Measurements from ENCODE around the gene AKR1C3. TPM values are rescaled to one million over a fixed set of nuclear protein-coding genes. Genes with fewer than 3 reads are reported as not detected.

The AKR1C3 gene
- total RNA-seq, 1 experiment from 2014 or later, result 22.0 TPM

DNA sequence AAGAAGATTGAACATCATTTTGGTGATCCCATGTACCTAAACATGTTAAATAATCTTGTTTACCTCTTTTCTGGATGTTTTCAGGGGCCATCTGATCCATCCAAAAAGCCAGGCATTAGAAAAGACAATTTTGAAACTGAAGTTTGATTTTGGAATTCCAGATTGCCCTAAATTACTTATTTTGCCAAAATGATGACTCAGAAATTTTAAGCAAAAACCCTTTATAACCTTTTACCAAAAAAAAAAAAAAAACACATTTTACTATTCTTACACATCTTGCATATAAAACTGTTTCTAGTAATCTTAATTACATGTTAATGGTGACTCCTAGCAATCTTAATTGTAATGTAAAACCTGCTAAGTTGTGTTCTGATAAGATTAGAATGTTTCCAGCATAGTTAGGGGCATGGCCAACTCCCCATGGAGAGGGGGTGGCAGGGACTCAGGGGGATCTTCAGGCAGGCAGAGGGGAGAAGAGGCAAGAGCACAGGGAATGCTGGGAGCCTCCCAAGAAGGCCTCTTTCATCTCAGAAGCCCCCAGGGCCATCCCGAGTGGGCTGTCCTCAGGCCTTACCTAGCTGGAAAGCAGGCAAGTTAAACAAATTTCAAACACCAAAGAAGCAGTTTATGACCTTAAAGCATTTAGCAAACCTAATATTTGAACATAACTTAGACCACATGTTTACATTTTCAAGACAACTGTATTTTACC, 25.8 kb upstream of the AKR1C3 start:
- Mint-ChIP-seq H3K4me1 (ENCODE audit: insufficient read depth, unreplicated experiment) (peaks cover 27% of the 10 kb centered on the region), H3K27me3 (ENCODE audit: insufficient read depth, unreplicated experiment) (no peaks in the 10 kb centered on the region), H3K27ac (ENCODE audit: low read depth, unreplicated experiment) (no peak overlapping the region), H3K9me3 (ENCODE audit: unreplicated experiment) (no peaks in the 10 kb centered on the region), H3K36me3 (ENCODE audit: insufficient read depth, unreplicated experiment) (no peaks in the 10 kb centered on the region), H3K4me3 (ENCODE audit: unreplicated experiment) (no peak overlapping the region)
- DNase-seq (ENCODE audit: unreplicated experiment), result no peak
- ChIA-PET CTCF (interaction anchor here (1.3 kb wide), 1 partner anchor 21 kb away, joined by 3 read pairs; no protein-coding TSS in a partner anchor), POLR2A (no interaction called here)
- TF ChIP-seq, protein P1, sequence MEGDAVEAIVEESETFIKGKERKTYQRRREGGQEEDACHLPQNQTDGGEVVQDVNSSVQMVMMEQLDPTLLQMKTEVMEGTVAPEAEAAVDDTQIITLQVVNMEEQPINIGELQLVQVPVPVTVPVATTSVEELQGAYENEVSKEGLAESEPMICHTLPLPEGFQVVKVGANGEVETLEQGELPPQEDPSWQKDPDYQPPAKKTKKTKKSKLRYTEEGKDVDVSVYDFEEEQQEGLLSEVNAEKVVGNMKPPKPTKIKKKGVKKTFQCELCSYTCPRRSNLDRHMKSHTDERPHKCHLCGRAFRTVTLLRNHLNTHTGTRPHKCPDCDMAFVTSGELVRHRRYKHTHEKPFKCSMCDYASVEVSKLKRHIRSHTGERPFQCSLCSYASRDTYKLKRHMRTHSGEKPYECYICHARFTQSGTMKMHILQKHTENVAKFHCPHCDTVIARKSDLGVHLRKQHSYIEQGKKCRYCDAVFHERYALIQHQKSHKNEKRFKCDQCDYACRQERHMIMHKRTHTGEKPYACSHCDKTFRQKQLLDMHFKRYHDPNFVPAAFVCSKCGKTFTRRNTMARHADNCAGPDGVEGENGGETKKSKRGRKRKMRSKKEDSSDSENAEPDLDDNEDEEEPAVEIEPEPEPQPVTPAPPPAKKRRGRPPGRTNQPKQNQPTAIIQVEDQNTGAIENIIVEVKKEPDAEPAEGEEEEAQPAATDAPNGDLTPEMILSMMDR (IDR thresholded peaks at IDR 0.05; ENCODE audit: unreplicated experiment), result no peak
- no TSS peak for BruUV-seq (replicated peaks)
- intact Hi-C loops (cut with micrococcal nuclease), result no loop called here

DNA sequence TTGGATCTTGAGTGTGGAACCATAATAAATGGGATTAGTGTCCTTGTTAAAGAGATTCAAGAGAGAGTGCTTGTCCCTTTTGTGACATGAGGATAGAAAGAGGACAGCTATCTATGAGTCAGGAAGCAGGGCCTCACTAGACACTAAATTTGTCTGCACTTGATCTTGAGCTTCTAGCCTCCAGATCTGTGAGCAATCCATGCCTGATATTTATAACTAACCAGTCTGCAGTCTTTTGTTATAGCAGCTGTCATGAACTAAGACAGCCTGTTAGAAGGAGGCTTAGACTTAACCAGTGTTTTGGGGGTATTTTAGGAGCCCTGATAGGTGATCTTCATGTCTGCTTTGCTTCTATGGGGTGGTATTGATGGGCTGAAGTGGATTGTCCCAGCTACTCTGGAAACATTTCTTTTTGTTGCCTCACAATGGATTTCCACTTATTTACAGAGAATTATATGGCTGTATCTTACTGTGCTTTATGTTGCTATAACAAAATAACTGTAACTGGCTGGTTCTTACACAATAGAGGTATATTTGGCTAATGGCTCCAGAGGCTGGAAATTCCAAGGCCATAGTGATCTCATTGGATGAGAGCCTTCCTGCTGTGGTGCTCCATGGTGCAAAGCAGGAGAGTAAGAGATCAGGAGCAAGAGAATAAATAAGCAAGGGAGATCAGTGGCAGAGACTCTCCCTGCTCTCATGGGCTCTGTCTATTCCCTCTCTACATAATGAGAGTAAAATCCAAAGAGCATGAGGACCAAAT, 23.4 kb upstream of the AKR1C3 start:
- Mint-ChIP-seq H3K27me3 (ENCODE audit: insufficient read depth, unreplicated experiment) (no peaks in the 10 kb centered on the region), H3K36me3 (ENCODE audit: insufficient read depth, unreplicated experiment) (no peaks in the 10 kb centered on the region), H3K4me1 (ENCODE audit: insufficient read depth, unreplicated experiment) (peaks cover 22% of the 10 kb centered on the region), H3K4me3 (ENCODE audit: unreplicated experiment) (peak overlapping the region; percentile 58), H3K27ac (ENCODE audit: low read depth, unreplicated experiment) (peak overlapping the region; percentile 86), H3K9me3 (ENCODE audit: unreplicated experiment) (no peaks in the 10 kb centered on the region)
- no TSS peak for BruUV-seq (replicated peaks)
- ChIA-PET POLR2A (interaction anchor here (0.7 to 1.5 kb wide), 4 partner anchors 18 to 234 kb away, joined by 3 to 5 read pairs (median 3); no protein-coding TSS in a partner anchor), CTCF (interaction anchor here (0.6 to 0.7 kb wide), 2 partner anchors 25 to 26 kb away, joined by 4 to 5 read pairs; no protein-coding TSS in a partner anchor)
- TF ChIP-seq, protein P1 (IDR thresholded peaks at IDR 0.05; ENCODE audit: unreplicated experiment), result no peak
- DNase-seq (ENCODE audit: unreplicated experiment), result no peak
- intact Hi-C loops (cut with micrococcal nuclease), result no loop called here

DNA sequence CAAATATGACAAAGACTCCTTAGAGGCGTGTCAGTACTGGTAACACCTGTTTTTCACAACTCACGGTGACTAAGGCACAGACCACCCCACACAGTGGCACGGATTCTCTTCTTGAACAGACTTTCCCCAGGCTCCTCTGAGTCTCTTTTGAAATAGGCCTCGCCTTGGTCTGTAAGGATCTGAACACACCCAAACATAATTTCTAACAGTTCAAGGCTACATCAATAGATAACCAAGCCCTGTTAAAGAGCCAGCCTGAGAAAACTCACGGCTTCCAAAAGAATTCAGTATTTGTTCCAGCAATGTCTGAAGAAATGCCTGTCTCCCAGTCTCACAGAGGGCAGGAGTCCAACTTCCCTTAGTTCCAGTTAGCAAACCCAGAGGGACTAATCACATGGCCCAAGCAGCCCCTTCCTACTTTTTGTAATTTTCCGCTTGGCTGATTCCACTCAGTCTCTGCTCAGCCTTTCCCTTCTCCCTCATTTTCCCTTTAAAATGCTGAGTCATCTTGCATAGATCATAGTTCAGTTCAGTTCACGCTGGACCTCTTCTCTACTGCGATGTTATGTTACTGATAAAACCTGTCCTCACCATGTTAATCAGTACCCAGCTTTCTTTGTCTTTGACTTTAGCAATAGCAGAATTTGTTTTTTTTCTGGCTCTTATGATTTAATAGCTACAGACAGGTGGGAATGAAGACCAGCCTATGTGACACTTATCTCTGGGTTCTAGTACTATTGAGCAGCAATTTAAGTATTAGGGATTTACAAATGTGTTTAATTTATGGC, 22.6 kb upstream of the AKR1C3 start:
- Mint-ChIP-seq H3K4me1 (ENCODE audit: insufficient read depth, unreplicated experiment) (peaks cover 22% of the 10 kb centered on the region), H3K9me3 (ENCODE audit: unreplicated experiment) (no peaks in the 10 kb centered on the region), H3K4me3 (ENCODE audit: unreplicated experiment) (peak overlapping the region; percentile 58)

More for the DNA sequence above, 22.6 kb upstream of the AKR1C3 start:
- BruUV-seq (replicated peaks), result TSS peak; percentile 62
- TF ChIP-seq, protein P1 (IDR thresholded peaks at IDR 0.05; ENCODE audit: unreplicated experiment), result no peak
- H3K27me3 Mint-ChIP-seq (ENCODE audit: insufficient read depth, unreplicated experiment), result no peaks in the 10 kb centered on the region
- intact Hi-C loops (cut with micrococcal nuclease), result no loop called here
- peak; percentile 82 for DNase-seq (ENCODE audit: unreplicated experiment)
- H3K27ac Mint-ChIP-seq (ENCODE audit: low read depth, unreplicated experiment), result peak overlapping the region; percentile 86
- H3K36me3 Mint-ChIP-seq (ENCODE audit: insufficient read depth, unreplicated experiment), result no peaks in the 10 kb centered on the region
- ChIA-PET CTCF (interaction anchor here (0.6 to 2.1 kb wide), 2 partner anchors 18 to 136 kb away, joined by 3 to 5 read pairs; no protein-coding TSS in a partner anchor), POLR2A (interaction anchor here (0.7 to 2.1 kb wide), 6 partner anchors 10 to 28 kb away, joined by 3 to 9 read pairs (median 4); partner anchors contain the start of gene AKR1C3)
